ENCODE measurements around the gene PIP5KL1. TPM values are rescaled to one million over a fixed set of nuclear protein-coding genes. Genes with fewer than 3 reads are reported as not detected.
A peak's percentile ranks its signal among the peaks of the same experiment; 100 is the strongest.

PIP5KL1 gene
- total RNA-seq, 2 donors from 2014 or later = 0.20 TPM; not detected in 1

- Histone ChIP-seq H3K9me3 (no peaks in the 10 kb centered on the region), H3K27me3 (no peaks in the 10 kb centered on the region), H3K27ac (peak overlapping the region; percentile 94 to 96), H3K36me3 (no peaks in the 10 kb centered on the region), H3K4me1 (peaks cover 0 to 79% of the 10 kb centered on the region in 2 donors), H3K4me3 (no peak overlapping the region)
- no peak for DNase-seq (ENCODE audit: low spot score)
- no peak for TF ChIP-seq CTCF (IDR thresholded peaks at IDR 0.05)
Measured at GRCh38 chr9:127963359-127964064, 32.9 kb upstream of the PIP5KL1 start.

DNA sequence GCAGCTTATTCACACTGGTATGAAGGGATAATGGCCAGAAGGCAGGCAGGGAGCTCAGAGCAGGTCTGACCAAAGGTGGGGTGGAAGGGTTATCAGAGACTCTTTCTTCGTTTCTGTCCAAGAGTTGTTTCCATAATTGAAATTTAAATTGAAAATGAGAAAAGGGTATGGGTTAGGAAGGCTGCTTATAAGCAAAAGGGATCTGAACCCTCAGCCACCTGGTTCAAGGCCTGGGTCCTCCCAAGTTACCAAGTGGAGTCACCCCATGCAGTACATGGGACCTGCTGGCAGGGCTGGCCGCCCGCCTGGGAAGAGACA lies 32.4 kb upstream of the PIP5KL1 start:
- H3K9me3 ChIP-seq = no peaks in the 10 kb centered on the region
- DNase-seq (ENCODE audit: low spot score) = no peak
- peak overlapping the region; percentile 94 to 96 for H3K27ac ChIP-seq
- no peaks in the 10 kb centered on the region for H3K27me3 ChIP-seq
- no peak for TF ChIP-seq CTCF (IDR thresholded peaks at IDR 0.05)
- H3K4me3 ChIP-seq = no peak overlapping the region
- peaks cover 0 to 74% of the 10 kb centered on the region in 2 donors for H3K4me1 ChIP-seq
- H3K36me3 ChIP-seq = no peaks in the 10 kb centered on the region

DNA sequence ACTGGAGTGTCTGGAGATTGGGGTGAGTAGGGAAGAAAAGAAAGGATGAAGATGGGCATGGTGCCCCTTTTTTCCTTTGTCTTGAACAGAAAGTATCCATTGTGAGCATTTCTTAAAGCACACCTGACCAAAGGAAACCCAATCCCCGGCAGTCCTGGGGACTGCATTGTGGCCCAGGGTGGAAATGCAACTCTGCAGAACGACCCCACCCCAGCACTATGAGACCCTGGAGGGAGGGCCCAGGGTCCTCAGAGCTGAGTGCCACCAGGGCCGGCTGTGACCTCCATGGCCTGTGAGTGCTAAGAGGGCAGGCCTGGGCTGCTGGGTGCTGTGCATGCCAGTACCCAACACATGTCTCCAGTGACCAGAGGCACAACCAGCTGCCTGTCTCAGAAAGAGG lies 31.7 kb upstream of the PIP5KL1 start:
- no peak for TF ChIP-seq CTCF (IDR thresholded peaks at IDR 0.05)
- Histone ChIP-seq H3K27ac (peak overlapping the region; percentile 94 to 96), H3K4me1 (peaks cover 0 to 67% of the 10 kb centered on the region in 2 donors), H3K27me3 (no peaks in the 10 kb centered on the region), H3K36me3 (no peaks in the 10 kb centered on the region), H3K4me3 (no peak overlapping the region), H3K9me3 (no peaks in the 10 kb centered on the region)
- DNase-seq (ENCODE audit: low spot score) = no peak

DNA sequence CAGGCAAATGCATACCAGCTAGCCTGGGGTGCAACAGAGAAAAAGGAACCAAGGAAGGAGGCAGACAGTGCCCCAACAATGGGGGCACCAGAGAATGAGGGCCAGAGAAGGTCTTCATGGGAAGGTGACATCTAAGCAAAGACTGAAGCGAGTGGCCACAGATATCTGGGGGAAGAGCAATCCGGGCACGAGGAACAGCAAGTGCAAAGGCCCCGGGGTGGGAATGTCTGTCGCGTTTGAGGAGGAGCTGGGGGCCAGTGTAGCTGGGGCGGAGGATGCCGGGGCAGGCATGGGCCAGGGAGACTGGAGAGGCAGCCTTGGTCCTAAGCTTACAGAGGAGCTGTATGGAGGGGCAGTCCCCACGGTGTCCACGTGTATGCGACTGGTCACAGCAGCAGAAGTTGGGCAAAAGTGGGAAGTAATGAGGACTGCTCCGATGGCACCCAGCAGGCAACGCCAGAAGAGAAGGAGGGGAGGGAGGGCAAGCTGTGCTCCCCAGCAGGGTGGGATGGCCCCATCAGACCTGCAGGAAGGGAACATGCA lies 31.1 kb upstream of the PIP5KL1 start:
- Histone ChIP-seq H3K27ac (peak overlapping the region in 1 of 2 donors; percentile 75), H3K4me3 (no peak overlapping the region), H3K36me3 (no peaks in the 10 kb centered on the region), H3K9me3 (no peaks in the 10 kb centered on the region), H3K27me3 (no peaks in the 10 kb centered on the region), H3K4me1 (peaks cover 0 to 61% of the 10 kb centered on the region in 2 donors)
- TF ChIP-seq CTCF (IDR thresholded peaks at IDR 0.05) = no peak
- no peak for DNase-seq (ENCODE audit: low spot score)

GRCh38 chr9:127961155-127961490 lies 30.5 kb upstream of the PIP5KL1 start:
- H3K4me1 ChIP-seq = peaks cover 0 to 55% of the 10 kb centered on the region in 2 donors
- no peaks in the 10 kb centered on the region for H3K9me3 ChIP-seq
- no peak overlapping the region for H3K4me3 ChIP-seq
- no peaks in the 10 kb centered on the region for H3K27me3 ChIP-seq
- H3K27ac ChIP-seq = peak overlapping the region in 1 of 2 donors; percentile 75
- TF ChIP-seq CTCF (IDR thresholded peaks at IDR 0.05) = no peak
- DNase-seq (ENCODE audit: low spot score) = no peak
- no peaks in the 10 kb centered on the region for H3K36me3 ChIP-seq
